Mammary epithelial cell (primary cell): ENCODE data around the gene GORASP2.

Experiments
- EZH2 ChIP-seq: IDR thresholded peaks from 2 replicates; pipeline ENCODE4 v1.6.1; 2012; ENCODE audit warnings: low read length, inconsistent platforms, borderline replicate concordance
- TF ChIP-seq, protein P1 (sequence below), 2 donors: IDR thresholded peaks in 1 of 2; conservative IDR thresholded peaks in 1 of 2; 2 replicates each; pipeline ENCODE4 v1.5.1; 2011 to 2012; ENCODE audit warnings: inconsistent platforms in 2 of 2, low read length in 2 of 2, mild to moderate bottlenecking in 2 of 2, control low read depth in 1 of 2, low read depth in 1 of 2; ENCODE audit not compliant: insufficient read depth in 1 of 2; ENCODE audit errors: extremely low read depth in 1 of 2

DNA sequence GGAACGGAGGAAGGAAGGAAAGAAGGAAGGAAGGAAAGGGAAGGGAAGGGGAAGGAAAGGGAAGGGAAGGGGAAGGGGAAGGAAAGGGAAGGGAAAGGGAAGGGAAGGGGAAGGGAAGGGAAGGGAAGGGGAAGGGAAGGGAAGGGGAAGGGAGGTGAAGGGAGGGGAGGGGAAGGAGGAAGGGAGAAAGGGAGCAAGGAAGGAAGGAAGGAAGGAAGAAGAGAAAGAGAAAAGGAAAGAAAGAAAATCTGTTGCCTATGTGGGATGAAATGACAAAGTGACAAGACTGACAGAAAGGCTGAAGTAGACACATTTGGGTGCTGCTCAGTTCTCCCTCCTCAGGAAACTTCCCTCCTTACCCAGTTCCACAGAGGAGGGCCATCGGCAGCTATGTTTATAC, 46.3 kb upstream of the GORASP2 start:
- TF ChIP-seq, protein P1, sequence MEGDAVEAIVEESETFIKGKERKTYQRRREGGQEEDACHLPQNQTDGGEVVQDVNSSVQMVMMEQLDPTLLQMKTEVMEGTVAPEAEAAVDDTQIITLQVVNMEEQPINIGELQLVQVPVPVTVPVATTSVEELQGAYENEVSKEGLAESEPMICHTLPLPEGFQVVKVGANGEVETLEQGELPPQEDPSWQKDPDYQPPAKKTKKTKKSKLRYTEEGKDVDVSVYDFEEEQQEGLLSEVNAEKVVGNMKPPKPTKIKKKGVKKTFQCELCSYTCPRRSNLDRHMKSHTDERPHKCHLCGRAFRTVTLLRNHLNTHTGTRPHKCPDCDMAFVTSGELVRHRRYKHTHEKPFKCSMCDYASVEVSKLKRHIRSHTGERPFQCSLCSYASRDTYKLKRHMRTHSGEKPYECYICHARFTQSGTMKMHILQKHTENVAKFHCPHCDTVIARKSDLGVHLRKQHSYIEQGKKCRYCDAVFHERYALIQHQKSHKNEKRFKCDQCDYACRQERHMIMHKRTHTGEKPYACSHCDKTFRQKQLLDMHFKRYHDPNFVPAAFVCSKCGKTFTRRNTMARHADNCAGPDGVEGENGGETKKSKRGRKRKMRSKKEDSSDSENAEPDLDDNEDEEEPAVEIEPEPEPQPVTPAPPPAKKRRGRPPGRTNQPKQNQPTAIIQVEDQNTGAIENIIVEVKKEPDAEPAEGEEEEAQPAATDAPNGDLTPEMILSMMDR (conservative IDR thresholded peaks at IDR 0.05 in 1 of 2, IDR thresholded peaks at IDR 0.05 in 1 of 2; ENCODE audit: extremely low read depth in 1 of 2, insufficient read depth in 1 of 2, low read depth in 1 of 2, low read length in 2 of 2), result no peak
- no peak for TF ChIP-seq EZH2
